GM21528 (cell line): ENCODE measurements around the gene GSDME.
"Not testable (repeated sequence)": the region's sequence is repeated elsewhere in the genome, so short reads cannot be mapped to it uniquely, and the experiment has no call there.

Experiments used
- ATAC-seq: cut with Tn5 transposase; IDR thresholded peaks from one replicate; pipeline ENCODE4 v1.9.1; 2021; ENCODE audit warnings: mild to moderate bottlenecking, moderate library complexity; ENCODE audit not compliant: unreplicated experiment, low FRiP score

The GSDME gene

GRCh38 chr7:24757353-24758275 is at the start of gene GSDME:
TSS of gene GSDME (minus strand) at chr7:24757464. CDS start at chr7:24749774, 7,690 bp downstream.
- ATAC-seq: peak; percentile 65

GRCh38 chr7:24802300-24802699 is 45.0 kb upstream of the GSDME start:
- ATAC-seq: no peak

- no peak for ATAC-seq
These were observed 44.6 kb upstream of the GSDME start for GRCh38 chr7:24801883-24802282.

- no peak for ATAC-seq
These were observed 43.4 kb upstream of the GSDME start for GRCh38 chr7:24800667-24801066.

GRCh38 chr7:24800073-24800472 is 42.8 kb upstream of the GSDME start:
- no peak for ATAC-seq

GRCh38 chr7:24799506-24799905 is 42.2 kb upstream of the GSDME start:
- no peak for ATAC-seq

GRCh38 chr7:24798261-24798660 is 41.0 kb upstream of the GSDME start:
- ATAC-seq: no peak

GRCh38 chr7:24797270-24797669 is 40.0 kb upstream of the GSDME start:
- ATAC-seq: no peak

GRCh38 chr7:24795407-24795767 is 38.1 kb upstream of the GSDME start:
- no peak for ATAC-seq

GRCh38 chr7:24794751-24795406 is 37.6 kb upstream of the GSDME start:
- not testable (repeated sequence) for ATAC-seq

GRCh38 chr7:24793982-24794648 is 36.9 kb upstream of the GSDME start:
- no peak for ATAC-seq

- no peak for ATAC-seq
These were observed 31.8 kb upstream of the GSDME start for GRCh38 chr7:24788961-24789576.

- ATAC-seq: no peak
These were observed 30.8 kb upstream of the GSDME start for GRCh38 chr7:24788075-24788474.

- ATAC-seq: no peak
These were observed 29.7 kb upstream of the GSDME start for GRCh38 chr7:24786941-24787340.

- ATAC-seq: no peak
These were observed 29.0 kb upstream of the GSDME start for GRCh38 chr7:24786306-24786705.

- no peak for ATAC-seq
These were observed 27.0 kb upstream of the GSDME start for GRCh38 chr7:24784277-24784676.

GRCh38 chr7:24783698-24784097 is 26.4 kb upstream of the GSDME start:
- no peak for ATAC-seq

GRCh38 chr7:24781106-24781505 is 23.8 kb upstream of the GSDME start:
- ATAC-seq: no peak

- no peak for ATAC-seq
These were observed 22.0 kb upstream of the GSDME start for GRCh38 chr7:24779283-24779655.

GRCh38 chr7:24778543-24779282 is 21.4 kb upstream of the GSDME start:
- ATAC-seq: no peak
